ENCODE data around the gene CCBE1. TPM values are rescaled to one million over a fixed set of nuclear protein-coding genes. Genes with fewer than 3 reads are reported as not detected.
"Not testable (repeated sequence)": the region's sequence is repeated elsewhere in the genome, so short reads cannot be mapped to it uniquely, and the experiment has no call there.

CCBE1 gene
- polyA plus RNA-seq, 3 donors = 28.0 to 35.2 (median 32.8) TPM

DNA sequence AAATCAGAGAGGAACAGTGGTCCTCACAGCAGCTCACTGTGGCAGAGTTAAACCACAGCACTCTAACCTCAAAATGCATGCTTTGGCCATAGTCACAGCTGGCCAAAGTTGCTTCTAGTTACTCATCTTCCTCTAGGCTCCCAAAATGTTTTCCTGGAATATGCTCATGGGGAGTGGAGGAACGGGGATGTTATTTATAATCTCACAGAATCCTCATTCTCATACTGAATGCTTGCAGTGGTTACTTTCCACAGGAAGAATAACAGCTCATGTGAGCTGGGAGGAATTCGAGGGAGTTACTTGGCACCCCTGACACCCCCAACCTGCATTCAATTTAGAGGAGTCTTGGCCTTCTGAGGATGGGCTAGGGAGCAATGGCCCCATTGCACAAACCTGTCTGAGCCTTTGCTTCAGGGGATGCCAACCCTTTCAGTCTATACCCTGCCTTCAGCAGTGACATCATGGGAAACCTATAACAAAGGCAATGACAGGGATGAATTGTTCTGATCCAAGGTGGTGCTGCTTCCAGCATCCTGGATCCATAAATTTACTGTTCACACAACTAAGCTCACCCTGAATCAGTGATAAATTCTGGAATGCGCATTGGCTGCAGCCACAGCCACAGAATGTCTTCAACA, 22.4 kb upstream of the CCBE1 start:
- no peak for DNase-seq (ENCODE audit: extremely low read depth in 1 of 11, low read depth in 9 of 11, low spot score in 4 of 11)

GRCh38 chr18:59718464-59719157, 21.4 kb upstream of the CCBE1 start:
- no peak for DNase-seq (ENCODE audit: extremely low read depth in 1 of 11, low read depth in 9 of 11, low spot score in 4 of 11)

DNA sequence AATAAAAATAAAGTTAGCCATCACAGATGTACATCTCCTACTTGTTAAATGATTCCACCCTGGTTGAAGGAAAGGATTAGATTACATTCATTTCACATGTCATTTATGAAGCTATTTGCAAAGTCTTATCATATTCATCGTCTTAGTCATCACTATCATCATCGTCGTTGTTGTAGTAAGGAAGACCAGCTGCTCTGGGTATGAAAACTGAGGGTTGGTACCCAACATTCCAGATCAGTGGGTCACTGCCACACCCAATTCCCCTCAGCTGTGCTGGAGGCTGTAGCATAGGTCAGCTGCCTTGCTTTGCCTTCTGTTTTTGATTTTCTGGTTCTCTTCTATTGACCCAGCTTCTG, 20.9 kb upstream of the CCBE1 start:
- DNase-seq (ENCODE audit: extremely low read depth in 1 of 11, low read depth in 9 of 11, low spot score in 4 of 11) = no peak

DNA sequence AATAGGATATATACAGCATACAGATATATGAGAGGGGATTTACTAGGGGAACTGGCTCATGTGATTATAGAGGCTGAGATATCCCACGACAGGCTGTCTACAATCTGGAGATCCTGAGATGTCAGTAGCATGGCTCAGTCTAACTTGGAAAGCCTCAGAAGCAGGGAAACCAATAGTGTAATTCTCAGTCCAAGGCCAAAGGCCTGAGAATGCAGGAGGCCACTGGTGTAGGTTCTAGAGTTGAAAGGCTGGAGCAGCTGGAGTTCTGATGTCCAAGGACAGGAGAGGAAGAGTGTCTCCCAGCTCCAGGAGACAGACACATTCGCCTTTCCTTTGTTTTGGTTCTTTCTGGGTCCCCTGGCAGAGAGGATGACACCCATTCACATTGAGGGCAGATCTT, 20.1 kb upstream of the CCBE1 start:
- DNase-seq (ENCODE audit: extremely low read depth in 1 of 11, low read depth in 9 of 11, low spot score in 4 of 11) = no peak

GRCh38 chr18:59715966-59716369, 18.7 kb upstream of the CCBE1 start:
- DNase-seq (ENCODE audit: extremely low read depth in 1 of 11, low read depth in 9 of 11, low spot score in 4 of 11) = no peak

- no peak for DNase-seq (ENCODE audit: extremely low read depth in 1 of 11, low read depth in 9 of 11, low spot score in 4 of 11)
These were observed 18.2 kb upstream of the CCBE1 start for GRCh38 chr18:59715445-59715844.

- DNase-seq (ENCODE audit: extremely low read depth in 1 of 11, low read depth in 9 of 11, low spot score in 4 of 11) = not testable (repeated sequence)
These were observed 16.9 kb upstream of the CCBE1 start for GRCh38 chr18:59714096-59714495.

DNA sequence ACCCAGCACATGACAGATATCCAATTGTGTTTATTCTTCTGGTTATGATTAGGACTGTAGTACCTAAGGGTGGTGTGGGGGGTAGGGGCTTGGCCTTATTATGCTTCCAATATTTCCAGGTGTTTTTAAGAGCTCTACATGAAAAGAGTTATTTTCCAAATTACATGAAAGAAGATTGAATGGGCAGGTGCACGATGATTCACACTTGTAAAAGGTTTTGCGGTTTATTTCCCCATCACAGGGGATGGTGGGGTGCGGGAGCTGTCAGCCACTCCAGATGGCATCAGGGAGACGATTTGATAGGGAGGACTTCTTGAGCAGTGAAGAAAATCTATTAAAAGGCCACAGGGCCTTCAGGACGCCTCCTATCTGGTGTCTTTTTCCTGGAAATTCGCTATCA, 15.1 kb upstream of the CCBE1 start:
- no peak for DNase-seq (ENCODE audit: extremely low read depth in 1 of 11, low read depth in 9 of 11, low spot score in 4 of 11)

DNA sequence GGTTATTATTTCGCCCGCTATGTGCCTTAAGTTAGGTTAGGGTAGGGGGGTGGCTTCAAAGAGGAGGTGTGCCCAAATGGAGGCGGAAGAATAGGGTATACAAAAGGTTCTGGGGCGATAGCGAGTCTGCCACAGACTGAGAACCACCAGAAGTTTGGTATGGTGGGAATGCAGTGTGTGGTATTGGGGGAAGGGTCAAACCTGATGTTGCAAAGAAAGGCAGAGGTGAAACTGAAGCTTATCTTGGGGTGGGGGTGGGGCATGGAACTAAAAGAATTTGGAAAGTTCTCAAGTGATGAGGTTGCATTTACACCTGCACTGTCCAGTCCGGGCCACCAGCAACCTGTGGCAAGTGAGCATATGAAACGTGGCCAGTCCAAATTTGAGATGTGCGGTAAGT, 11.8 kb upstream of the CCBE1 start:
- no peak for DNase-seq (ENCODE audit: extremely low read depth in 1 of 11, low read depth in 9 of 11, low spot score in 4 of 11)

- DNase-seq (ENCODE audit: extremely low read depth in 1 of 11, low read depth in 9 of 11, low spot score in 4 of 11) = no peak
These were observed 10.1 kb upstream of the CCBE1 start for GRCh38 chr18:59707306-59707705.

DNA sequence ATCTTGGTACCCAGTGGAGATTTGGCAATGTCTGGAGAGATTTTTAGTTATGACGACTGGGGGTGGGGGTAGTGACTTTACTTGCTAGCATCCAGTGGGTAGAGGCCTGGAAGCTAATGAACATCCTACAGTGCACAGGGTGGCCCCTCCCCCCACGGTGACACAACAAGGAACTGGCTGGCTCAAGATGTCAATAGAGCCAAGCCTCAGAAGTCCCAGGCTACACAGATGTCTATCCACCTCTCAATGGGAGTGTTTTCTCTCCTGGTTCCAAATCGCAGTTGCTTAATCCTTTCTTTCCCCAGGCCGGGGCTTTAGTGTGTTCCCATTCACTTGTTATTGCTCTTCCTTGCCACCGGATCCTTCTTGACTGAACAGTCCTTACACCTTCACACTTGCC, 9.3 kb upstream of the CCBE1 start:
- no peak for DNase-seq (ENCODE audit: extremely low read depth in 1 of 11, low read depth in 9 of 11, low spot score in 4 of 11)

- DNase-seq (ENCODE audit: extremely low read depth in 1 of 11, low read depth in 9 of 11, low spot score in 4 of 11) = no peak
These were observed 7.9 kb upstream of the CCBE1 start for GRCh38 chr18:59705145-59705544.

DNA sequence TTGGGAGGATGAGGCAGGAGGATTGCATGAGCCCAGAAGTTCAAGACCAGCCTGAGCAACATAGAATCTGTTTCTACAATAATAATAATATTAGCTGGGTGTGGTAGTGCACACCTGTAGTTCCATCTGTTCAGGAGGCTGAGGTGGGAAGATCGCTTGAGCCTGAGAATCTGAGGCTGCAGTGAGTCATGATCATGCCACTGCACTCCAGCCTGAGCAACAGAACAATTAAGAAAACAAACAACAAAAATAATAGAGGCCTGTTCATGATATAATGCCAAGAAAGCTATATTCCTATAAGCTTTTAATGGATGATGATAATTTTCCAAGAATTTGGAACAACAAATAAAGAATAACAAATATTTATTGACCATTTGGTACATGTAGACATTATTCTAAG, 6.9 kb upstream of the CCBE1 start:
- DNase-seq (ENCODE audit: extremely low read depth in 1 of 11, low read depth in 9 of 11, low spot score in 4 of 11) = no peak

DNA sequence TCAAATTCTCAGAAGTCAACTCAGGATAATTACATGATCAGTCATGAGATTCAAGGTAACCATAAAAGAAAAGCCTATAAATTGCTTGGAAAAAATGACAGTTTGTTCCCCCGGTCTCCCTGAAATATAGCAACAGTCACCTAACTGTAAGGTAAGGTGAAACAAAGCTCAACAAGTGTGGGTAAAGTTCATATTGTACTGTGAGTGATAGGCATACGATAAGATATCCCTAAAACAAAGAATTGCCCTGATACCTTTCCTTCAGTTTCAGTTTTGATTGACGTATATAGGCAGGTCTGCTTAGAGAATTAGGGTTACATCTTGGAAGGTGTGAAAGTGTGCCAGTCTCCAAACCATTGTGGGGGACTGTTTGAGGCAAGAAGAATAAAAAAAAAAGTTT, 4.0 kb upstream of the CCBE1 start:
- DNase-seq (ENCODE audit: extremely low read depth in 1 of 11, low read depth in 9 of 11, low spot score in 4 of 11) = no peak

GRCh38 chr18:59700535-59700967, 3.3 kb upstream of the CCBE1 start:
- no peak for DNase-seq (ENCODE audit: extremely low read depth in 1 of 11, low read depth in 9 of 11, low spot score in 4 of 11)

DNA sequence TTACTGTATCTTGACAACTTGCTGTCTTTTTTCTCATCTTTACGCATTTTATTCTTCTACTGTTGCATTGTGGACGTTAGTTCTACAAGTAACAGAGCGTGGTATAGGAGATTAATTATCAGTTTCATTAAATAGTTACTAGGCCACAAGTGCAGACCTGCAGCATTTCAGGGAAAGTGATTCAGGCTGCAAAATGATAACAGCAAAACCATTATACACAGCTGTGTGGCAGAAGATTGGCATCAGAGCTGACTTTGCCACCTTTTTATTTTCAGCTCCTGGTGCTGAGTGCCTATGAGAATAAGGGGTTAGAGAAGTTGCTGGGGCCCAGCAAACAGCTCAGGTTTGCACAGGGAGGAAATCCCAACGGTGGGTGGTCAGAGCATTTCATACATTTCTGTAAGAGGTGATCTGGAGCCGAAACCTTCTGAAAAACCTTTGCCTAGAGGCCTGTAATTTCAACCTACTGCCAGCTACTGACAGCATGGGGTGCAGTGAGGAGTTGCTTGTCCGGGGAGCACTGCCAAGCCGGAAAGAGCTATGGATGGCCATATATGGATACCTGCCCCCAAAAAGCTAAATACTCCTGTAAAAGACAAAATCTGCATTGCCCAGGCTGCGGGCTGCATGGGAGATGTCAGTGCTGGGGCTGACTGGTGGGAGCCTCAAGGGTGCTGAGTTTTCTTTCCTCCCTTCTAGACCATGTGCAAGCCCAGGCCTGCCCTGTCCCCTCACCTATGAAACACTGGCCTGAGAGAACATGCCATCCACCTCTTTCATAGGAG, 2.7 kb upstream of the CCBE1 start:
- DNase-seq (ENCODE audit: extremely low read depth in 1 of 11, low read depth in 9 of 11, low spot score in 4 of 11) = no peak

GRCh38 chr18:59699061-59699460, 1.8 kb upstream of the CCBE1 start:
- no peak for DNase-seq (ENCODE audit: extremely low read depth in 1 of 11, low read depth in 9 of 11, low spot score in 4 of 11)

DNA sequence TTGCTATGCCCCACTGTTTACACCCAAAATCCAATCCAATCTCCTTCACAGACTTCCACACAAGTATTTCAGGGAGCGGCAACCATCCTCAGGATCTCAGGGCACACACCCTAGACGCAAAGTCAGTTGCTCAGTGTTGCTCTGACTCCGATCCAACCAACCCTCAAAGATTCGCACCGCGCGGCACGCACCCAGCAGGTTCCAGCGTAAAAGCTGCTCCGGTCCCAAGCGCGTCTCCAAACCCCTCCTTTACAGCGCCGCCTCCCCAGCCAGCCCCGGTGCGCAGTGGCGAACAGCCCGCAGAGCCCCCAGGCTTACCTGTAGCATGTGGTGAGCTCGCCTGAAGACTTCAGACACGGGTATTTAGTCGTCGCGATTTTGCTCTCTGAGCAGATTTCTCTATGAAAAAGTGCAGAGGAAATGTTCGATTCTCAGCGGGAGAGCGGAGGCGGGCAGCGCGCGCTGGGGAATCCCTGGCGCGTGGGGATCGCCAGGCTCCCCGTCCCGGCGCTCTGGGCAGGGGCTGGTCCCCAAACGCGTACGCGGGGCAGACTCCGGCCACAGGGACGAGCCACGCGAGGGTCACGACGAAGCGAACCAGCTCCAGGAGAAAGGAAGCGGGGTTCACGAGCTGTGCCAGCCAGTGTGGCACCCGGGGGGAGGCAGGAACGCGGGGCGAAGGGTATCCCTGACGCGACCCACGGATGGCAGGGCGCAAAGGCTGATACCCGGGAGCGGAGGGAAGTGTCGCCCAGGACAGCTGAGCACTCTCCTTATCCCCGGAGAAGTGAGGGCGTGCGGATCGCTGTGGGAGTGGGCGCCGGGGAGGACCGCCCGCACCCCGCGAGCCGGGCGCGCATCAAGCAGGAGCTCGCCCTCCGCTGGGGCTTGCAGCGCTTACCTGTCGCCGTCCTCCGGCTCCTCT, 650 bp downstream of the CCBE1 start:
- no peak for DNase-seq (ENCODE audit: extremely low read depth in 1 of 11, low read depth in 9 of 11, low spot score in 4 of 11)

DNA sequence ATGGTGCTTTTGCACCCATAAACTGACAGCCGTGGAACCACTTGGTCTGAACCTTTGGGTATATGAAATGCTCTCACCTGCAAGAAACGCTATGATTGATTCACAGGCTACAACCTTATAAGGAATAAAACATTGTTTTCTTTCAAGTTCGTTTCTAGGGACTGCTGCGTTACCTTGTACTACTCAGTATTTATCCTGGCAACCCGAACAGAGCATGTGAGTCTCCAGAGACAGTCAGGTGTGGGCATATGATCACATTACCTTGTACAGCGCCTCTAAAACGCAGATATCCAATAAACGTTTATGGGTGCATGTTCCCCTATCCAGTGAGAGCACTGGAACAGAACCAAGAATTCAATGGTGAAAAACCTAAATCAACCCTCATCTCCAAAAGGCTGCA, 1.7 kb downstream of the CCBE1 start:
- no peak for DNase-seq (ENCODE audit: extremely low read depth in 1 of 11, low read depth in 9 of 11, low spot score in 4 of 11)

Measured in renal cortex interstitium (tissue), 11 donors.